T-cell (primary cell): Measurements from ENCODE around the gene TEX14. TPM values are rescaled to one million over a fixed set of nuclear protein-coding genes. Genes with fewer than 3 reads are reported as not detected.
"Not testable (repeated sequence)": the region's sequence is repeated elsewhere in the genome, so short reads cannot be mapped to it uniquely, and the experiment has no call there.

Experiments used
- ATAC-seq, 4 experiments: fragments of 200-7000 bp in 3 of 4; fragments of 150-1000 bp in 1 of 4; cut with Tn5 transposase; replicated peaks in 1 of 4; 1 replicate in 3 of 4; 2 replicates in 1 of 4; pipeline ENCODE4 v1.10.0; 2021; ENCODE audit warnings: moderate library complexity in 3 of 4, mild to moderate bottlenecking in 2 of 4, moderate number of reproducible peaks in 1 of 4
- CTCF ChIA-PET, 2 donors: fragments of 300-600 bp; sonication (Branson Sonifier 250); formaldehyde crosslinking; loops; one replicate each; lab custom pipeline; 2022; ENCODE audit warnings: antibody characterized with exemption in 2 of 2; lab: Charles Lee
- POLR2A ChIA-PET, 2 donors: fragments of 300-600 bp; sonication (Branson Sonifier 250); formaldehyde crosslinking; loops; one replicate each; lab custom pipeline; 2022; ENCODE audit warnings: antibody characterized with exemption in 2 of 2; lab: Charles Lee
- DNase-seq, 35 experiments: peaks; one replicate each; pipeline versions ENCODE4 v3.0.0 to v3.0.0-alpha.2; 2013 to 2023
- H3K27ac ChIP-seq: one replicate; pipeline ENCODE4 v1.5.1; 2013; ENCODE audit warnings: low read length
- H3K27me3 ChIP-seq, 2 experiments: replicated peaks in 1 of 2; 1 replicate in 1 of 2; 2 replicates in 1 of 2; pipeline versions ENCODE4 v1.6.1 to v1.7.0; 2013; ENCODE audit warnings: low read length in 1 of 2, mixed read lengths in 1 of 2; ENCODE audit not compliant: control insufficient read depth in 2 of 2, insufficient read depth in 2 of 2; ENCODE audit errors: extremely low read depth in 1 of 2
- H3K36me3 ChIP-seq, 2 donors: 1 replicate in 1 of 2; 2 replicates in 1 of 2; pipeline versions ENCODE4 v1.6.1 to v1.7.0; 2013; ENCODE audit warnings: low read length in 1 of 2; ENCODE audit not compliant: control insufficient read depth in 2 of 2, insufficient read depth in 1 of 2; ENCODE audit errors: extremely low read depth in 1 of 2
- H3K4me1 ChIP-seq, 2 experiments: 1 replicate in 1 of 2; 2 replicates in 1 of 2; pipeline versions ENCODE4 v1.6.1 to v1.7.0; 2013; ENCODE audit warnings: low read length in 2 of 2, mixed read lengths in 1 of 2; ENCODE audit not compliant: insufficient read depth in 2 of 2, control insufficient read depth in 1 of 2; ENCODE audit errors: extremely low read depth in 1 of 2
- H3K4me3 ChIP-seq, 2 donors: 1 replicate in 1 of 2; 2 replicates in 1 of 2; pipeline versions ENCODE4 v1.5.1 to v1.7.0; 2013; ENCODE audit warnings: mild to moderate bottlenecking in 2 of 2, low read length in 1 of 2, moderate library complexity in 1 of 2; ENCODE audit not compliant: control insufficient read depth in 1 of 2; ENCODE audit errors: extremely low read depth in 1 of 2
- H3K9me3 ChIP-seq: 2 replicates; pipeline ENCODE4 v1.7.0; 2013
- H3K27ac Mint-ChIP-seq, 2 donors: one replicate each; pipeline ENCODE4 v1.8.0; 2020 to 2021; ENCODE audit warnings: mild to moderate bottlenecking in 2 of 2, mixed read lengths in 2 of 2
- H3K27me3 Mint-ChIP-seq, 2 donors: one replicate each; pipeline ENCODE4 v1.8.0; 2021 to 2022; ENCODE audit warnings: mixed read lengths in 2 of 2
- H3K36me3 Mint-ChIP-seq: one replicate; pipeline ENCODE4 v1.8.0; 2021; ENCODE audit warnings: mixed read lengths
- H3K4me1 Mint-ChIP-seq, 3 donors: one replicate each; pipeline ENCODE4 v1.8.0; 2020 to 2022; ENCODE audit warnings: mixed read lengths in 3 of 3, mild to moderate bottlenecking in 1 of 3
- H3K4me3 Mint-ChIP-seq, 3 donors: one replicate each; pipeline ENCODE4 v1.8.0; 2020 to 2022; ENCODE audit warnings: mild to moderate bottlenecking in 3 of 3, mixed read lengths in 3 of 3, moderate library complexity in 3 of 3
- H3K9me3 Mint-ChIP-seq, 3 donors: one replicate each; pipeline ENCODE4 v1.8.0; 2020 to 2022; ENCODE audit warnings: mixed read lengths in 3 of 3
- WGBS: methylation state at CpG from one replicate; pipeline ENCODE4 v1.1.5; 2013; ENCODE audit warnings: missing lambda C conversion rate; ENCODE audit not compliant: insufficient coverage; 5-methylcytosine and 5-hydroxymethylcytosine counted together
- total RNA-seq, 35 experiments: library from RNA in 6 of 35; stranded (reverse) in 6 of 35; fragments of 120-200 nt in 1 of 35; gene quantifications; one replicate each; pipeline versions ENCODE4 v1.2.1 to v1.2.4 and lab custom pipeline; 2013 to 2026

The TEX14 gene
- total RNA-seq, 5 donors from 2014 or later (not counting 1 experiment from before 2014, with no cell fraction given): 0.59 to 1.2 (median 0.73) TPM

DNA sequence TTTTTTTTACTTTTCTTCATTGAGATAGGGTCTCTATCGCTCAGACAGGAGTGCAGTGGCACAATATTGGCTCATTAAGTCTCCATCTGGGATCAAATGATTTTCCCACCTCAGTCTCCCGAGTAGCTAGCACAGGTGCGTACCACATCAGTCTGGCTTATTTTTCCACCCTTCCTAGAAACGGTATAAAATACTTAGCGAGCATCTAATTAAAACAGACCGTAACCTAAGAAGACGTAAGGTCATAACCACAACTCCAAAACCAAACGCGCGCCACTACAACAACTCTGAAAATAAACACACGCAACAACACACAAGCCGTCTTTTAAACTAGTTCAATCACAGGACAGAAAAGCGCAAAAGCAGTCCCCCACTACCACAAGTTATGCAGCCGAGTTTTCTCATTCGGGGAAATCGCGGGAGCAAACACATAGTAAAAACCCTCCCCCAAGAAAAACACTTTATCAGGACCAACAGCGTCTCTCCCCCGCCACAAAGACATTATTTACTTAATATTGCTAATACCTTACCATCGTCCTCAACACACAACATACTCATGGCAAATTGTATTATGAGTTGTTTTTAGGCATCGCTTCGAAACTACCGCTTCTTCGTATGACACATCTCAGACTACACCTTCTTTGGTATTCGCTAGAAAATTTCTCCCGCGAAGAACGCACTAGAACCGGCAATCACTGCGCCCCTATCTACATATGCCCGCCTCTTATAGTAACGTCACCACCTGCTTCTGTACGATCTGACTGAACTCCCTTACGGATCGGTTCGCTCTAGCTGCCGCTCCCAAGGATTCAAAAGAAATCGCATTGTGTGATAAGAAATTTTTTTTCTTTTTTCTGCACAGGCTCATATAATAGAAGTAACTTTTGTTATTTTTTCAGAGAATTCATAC is 32.8 kb downstream of the TEX14 start:
- Histone ChIP-seq H3K27ac (peak overlapping the region; percentile 97), H3K4me3 (peak overlapping the region; percentile 53 to 57), H3K9me3 (no peaks in the 10 kb centered on the region), H3K27me3 (peaks cover 0 to 2% of the 10 kb centered on the region in 2 experiments), H3K36me3 (no peaks in the 10 kb centered on the region), H3K4me1 (peaks cover 2 to 14% of the 10 kb centered on the region in 2 experiments)
- no peaks in the 10 kb centered on the region for H3K36me3 Mint-ChIP-seq
- POLR2A ChIA-PET: interaction anchor here (0.6 to 3.2 kb wide), 4 partner anchors 28 to 1733 kb away, joined by 3 to 29 read pairs (median 5); partner anchors contain the start of gene USP32 (in 1 of the 2)
- H3K4me3 Mint-ChIP-seq: peak overlapping the region; percentile 78 to 87 (median 79)
- CTCF ChIA-PET: interaction anchor here in 1 of 2 donors (0.9 to 1.2 kb wide), 2 partner anchors 27 to 52 kb away, joined by 3 read pairs; no protein-coding TSS in a partner anchor
- peaks cover 19 to 25% (median 20%) of the 10 kb centered on the region in 3 donors for H3K4me1 Mint-ChIP-seq
- no peaks in the 10 kb centered on the region for H3K27me3 Mint-ChIP-seq
- ATAC-seq: peak; percentile 79 to 95 (median 94)
- 1% methylated on average over 23 of the region's 38 CpGs for WGBS
- no peaks in the 10 kb centered on the region for H3K9me3 Mint-ChIP-seq
- DNase-seq: peak; percentile 45 to 93 (median 77)
- peak overlapping the region; percentile 96 to 100 for H3K27ac Mint-ChIP-seq

DNA sequence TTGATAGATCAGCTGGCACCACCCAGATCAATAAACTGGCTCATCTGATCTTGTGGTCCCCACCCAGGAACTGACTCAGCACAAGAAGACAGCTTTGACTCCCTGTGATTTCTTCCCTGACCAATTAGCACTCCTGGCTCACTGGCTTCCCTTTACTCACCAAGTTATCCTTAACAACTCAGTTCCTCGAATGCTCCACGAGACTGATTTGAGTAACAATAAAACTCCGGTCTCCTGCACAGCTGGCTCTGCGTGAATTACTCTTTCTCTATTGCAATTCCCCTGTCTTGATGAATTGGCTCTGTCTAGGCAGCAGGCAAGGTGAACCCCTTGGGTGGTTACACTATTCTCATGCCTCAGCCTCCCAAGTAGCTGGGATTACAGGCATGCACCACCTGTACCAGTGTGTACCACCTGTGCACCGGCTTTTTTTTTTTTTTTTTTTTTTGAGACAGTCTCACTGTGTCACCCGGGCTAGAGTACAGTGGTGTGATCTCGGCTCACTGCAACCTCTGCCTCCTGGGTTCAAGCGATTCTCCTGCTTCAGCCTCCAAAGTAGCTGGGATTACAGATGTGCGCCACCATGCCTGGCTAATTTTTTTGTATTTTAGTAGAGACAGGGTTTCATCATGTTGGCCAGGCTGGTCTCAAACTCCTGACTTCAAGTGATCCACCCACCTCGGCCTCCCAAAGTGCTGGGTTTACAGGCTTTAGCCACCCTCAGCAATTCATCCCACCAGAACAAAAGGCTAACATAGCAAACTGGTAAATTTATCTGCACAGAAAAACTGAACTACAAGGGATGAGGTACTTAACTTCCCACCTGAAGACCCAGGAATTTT is 33.7 kb downstream of the TEX14 start:
- CTCF ChIA-PET: interaction anchor here (0.7 to 1.5 kb wide), 3 partner anchors 15 to 27 kb away, joined by 3 to 14 read pairs (median 8); no protein-coding TSS in a partner anchor
- ATAC-seq: peak in 1 of 4 experiments; percentile 15
- Mint-ChIP-seq H3K4me1 (peaks cover 19 to 25% (median 20%) of the 10 kb centered on the region in 3 donors), H3K4me3 (peak overlapping the region; percentile 78 to 87 (median 79)), H3K27ac (peak overlapping the region; percentile 96 to 100)
- H3K27me3 Mint-ChIP-seq, H3K9me3 ChIP-seq, H3K36me3 ChIP-seq, H3K27me3 ChIP-seq, H3K9me3 Mint-ChIP-seq, H3K36me3 Mint-ChIP-seq: not testable (repeated sequence)
- peak in 3 of 35 experiments; percentile 3 to 14 (median 6) for DNase-seq
- peaks cover 2 to 14% of the 10 kb centered on the region in 2 experiments for H3K4me1 ChIP-seq
- 75% methylated on average over 7 of the region's 10 CpGs for WGBS
- POLR2A ChIA-PET: interaction anchor here (0.6 to 3.2 kb wide), 4 partner anchors 27 to 1734 kb away, joined by 3 to 29 read pairs (median 6); partner anchors contain the start of gene USP32 (in 1 of the 2)
- H3K27ac ChIP-seq: peak overlapping the region; percentile 97
- H3K4me3 ChIP-seq: peak overlapping the region; percentile 53 to 57

DNA sequence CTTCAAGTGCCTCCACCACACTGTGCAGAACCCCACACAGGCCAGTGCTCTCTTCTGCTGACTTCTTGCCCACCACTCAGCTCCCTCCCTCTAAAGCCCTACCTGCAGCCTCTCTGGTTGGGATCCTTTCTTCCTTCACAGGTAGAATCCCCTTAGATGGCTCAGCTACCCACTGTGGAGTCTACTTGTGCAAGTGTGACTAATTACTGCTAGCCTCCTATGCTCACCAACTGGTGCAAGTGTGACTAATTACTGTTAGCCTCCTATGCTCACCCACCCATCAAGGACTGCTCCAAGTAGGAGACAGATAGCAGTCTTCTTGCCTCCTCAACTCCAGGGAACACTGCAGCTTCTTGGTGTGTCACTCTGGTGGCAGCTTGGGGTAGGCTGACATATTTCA is 43.6 kb downstream of the TEX14 start:
- Histone ChIP-seq H3K27ac (no peak overlapping the region), H3K9me3 (no peaks in the 10 kb centered on the region), H3K27me3 (no peaks in the 10 kb centered on the region), H3K36me3 (no peaks in the 10 kb centered on the region), H3K4me3 (no peak overlapping the region), H3K4me1 (no peaks in the 10 kb centered on the region)
- Mint-ChIP-seq H3K4me1 (no peaks in the 10 kb centered on the region), H3K27ac (no peak overlapping the region), H3K4me3 (no peak overlapping the region), H3K9me3 (no peaks in the 10 kb centered on the region), H3K27me3 (no peaks in the 10 kb centered on the region), H3K36me3 (no peaks in the 10 kb centered on the region)
- ChIA-PET POLR2A (no interaction called here), CTCF (interaction anchor here in 1 of 2 donors (0.7 kb wide), 1 partner anchor 139 kb away, joined by 6 read pairs; no protein-coding TSS in a partner anchor)
- DNase-seq (no peak), ATAC-seq (no peak)

DNA sequence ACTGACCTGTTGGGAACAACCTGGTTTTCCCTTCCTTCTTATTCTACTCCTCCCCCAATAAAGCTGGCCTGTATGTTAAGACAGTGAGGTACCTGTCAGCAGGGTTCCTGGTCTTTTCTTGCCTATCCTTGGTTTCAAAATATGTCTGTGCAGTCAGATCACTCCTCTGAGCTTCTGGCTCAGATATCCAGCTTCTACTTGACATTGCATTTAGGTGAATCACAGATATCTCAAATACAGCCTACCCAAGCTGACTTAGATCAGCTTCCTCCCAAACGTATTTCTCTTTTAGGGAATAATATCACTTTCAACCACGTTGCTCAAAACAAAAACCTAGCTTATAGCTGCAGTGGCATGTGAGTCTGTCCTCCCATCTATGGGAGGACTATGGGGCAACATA is 48.7 kb downstream of the TEX14 start:
- WGBS: no CpG with 5 or more reads among the region's 2 CpGs
- POLR2A ChIA-PET: no interaction called here
- no peak for ATAC-seq

DNA sequence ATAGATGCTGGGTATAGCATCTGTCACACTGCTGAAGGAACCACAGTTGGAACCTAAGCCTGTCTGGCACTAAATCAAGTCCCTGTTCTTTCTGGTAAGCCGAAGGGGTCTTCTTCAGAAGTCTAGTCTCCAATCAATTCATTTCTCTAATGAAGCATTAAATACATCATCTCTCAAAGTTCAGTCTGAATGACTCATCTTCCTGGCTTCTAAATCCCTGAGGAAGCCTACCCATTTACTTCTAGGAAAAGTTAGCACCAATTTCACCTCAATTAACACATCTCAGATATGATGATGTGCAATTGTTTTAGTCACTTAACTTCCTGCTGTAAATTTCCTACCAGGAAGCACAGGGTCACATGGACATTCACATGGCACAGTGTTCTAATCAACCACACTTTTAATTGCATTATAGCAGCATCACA is 49.9 kb downstream of the TEX14 start:
- ATAC-seq: no peak
- DNase-seq: no peak
- H3K9me3 Mint-ChIP-seq: no peaks in the 10 kb centered on the region
- no peaks in the 10 kb centered on the region for H3K36me3 ChIP-seq
- no peak overlapping the region for H3K27ac ChIP-seq
- H3K27me3 Mint-ChIP-seq: no peaks in the 10 kb centered on the region
- no peak overlapping the region for H3K4me3 ChIP-seq
- H3K4me1 Mint-ChIP-seq: no peaks in the 10 kb centered on the region
- ChIA-PET POLR2A (no interaction called here), CTCF (no interaction called here)
- 71% methylated on average over 1 of the region's 1 CpG for WGBS
- no peak overlapping the region for H3K27ac Mint-ChIP-seq
- no peaks in the 10 kb centered on the region for H3K27me3 ChIP-seq
- H3K4me1 ChIP-seq: no peaks in the 10 kb centered on the region
- no peaks in the 10 kb centered on the region for H3K36me3 Mint-ChIP-seq
- H3K9me3 ChIP-seq: no peaks in the 10 kb centered on the region
- no peak overlapping the region for H3K4me3 Mint-ChIP-seq

More for the DNA sequence above, 48.7 kb downstream of the TEX14 start:
- Mint-ChIP-seq H3K36me3 (no peaks in the 10 kb centered on the region), H3K4me1 (no peaks in the 10 kb centered on the region), H3K4me3 (no peak overlapping the region), H3K27ac (no peak overlapping the region), H3K9me3 (no peaks in the 10 kb centered on the region), H3K27me3 (no peaks in the 10 kb centered on the region)
- H3K36me3 ChIP-seq: no peaks in the 10 kb centered on the region
- no peak overlapping the region for H3K4me3 ChIP-seq
- no peaks in the 10 kb centered on the region for H3K27me3 ChIP-seq
- H3K27ac ChIP-seq: no peak overlapping the region
- no peaks in the 10 kb centered on the region for H3K9me3 ChIP-seq
- CTCF ChIA-PET: interaction anchor here (0.6 to 1.0 kb wide), 2 partner anchors 14 kb away, joined by 4 to 14 read pairs; no protein-coding TSS in a partner anchor
- no peaks in the 10 kb centered on the region for H3K4me1 ChIP-seq
- no peak for DNase-seq

DNA sequence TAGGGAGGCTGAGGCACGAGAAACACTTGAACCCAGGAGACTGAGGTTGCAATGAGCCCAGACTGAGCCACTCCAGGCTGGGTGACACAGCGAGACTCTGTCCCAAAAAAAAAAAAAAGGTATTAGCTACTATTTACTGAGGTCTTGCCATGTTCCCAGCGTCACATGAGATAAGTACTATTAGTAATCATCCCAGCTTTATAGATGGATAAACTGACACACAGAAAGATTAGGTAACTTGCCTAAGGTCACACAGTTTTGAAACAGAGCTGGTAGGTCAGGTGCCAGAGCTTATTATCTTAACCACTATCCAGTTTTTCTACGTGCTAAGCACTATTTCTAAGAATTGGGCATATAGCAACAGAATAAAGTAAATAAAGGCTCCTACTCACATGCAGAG is 51.6 kb downstream of the TEX14 start:
- H3K4me1 ChIP-seq: no peaks in the 10 kb centered on the region
- ATAC-seq (no peak), DNase-seq (no peak)
- ChIA-PET POLR2A (interaction anchor here in 1 of 2 donors (0.6 kb wide), 1 partner anchor 12 kb away, joined by 9 read pairs; no protein-coding TSS in a partner anchor), CTCF (interaction anchor here in 1 of 2 donors (0.5 kb wide), 1 partner anchor 420 kb away, joined by 8 read pairs; no protein-coding TSS in a partner anchor)
- H3K27ac Mint-ChIP-seq: no peak overlapping the region
- H3K4me3 ChIP-seq: no peak overlapping the region
- no peak overlapping the region for H3K27ac ChIP-seq
- H3K9me3 Mint-ChIP-seq: no peaks in the 10 kb centered on the region
- H3K9me3 ChIP-seq: no peaks in the 10 kb centered on the region
- no peaks in the 10 kb centered on the region for H3K4me1 Mint-ChIP-seq
- H3K27me3 ChIP-seq: no peaks in the 10 kb centered on the region
- WGBS: 71% methylated on average over 1 of the region's 4 CpGs
- no peak overlapping the region for H3K4me3 Mint-ChIP-seq
- H3K27me3 Mint-ChIP-seq: no peaks in the 10 kb centered on the region
- no peaks in the 10 kb centered on the region for H3K36me3 Mint-ChIP-seq
- H3K36me3 ChIP-seq: no peaks in the 10 kb centered on the region
